Muscle layer of colon (tissue), 2 donors: ENCODE results near the gene ARRB1.

Source experiments
- H3K27ac ChIP-seq: one replicate; pipeline ENCODE4 v1.7.0; 2013; ENCODE audit warnings: low read depth, mild to moderate bottlenecking, low read length, moderate library complexity
- H3K27me3 ChIP-seq, 2 donors: one replicate each; pipeline ENCODE4 v1.7.0; 2013; ENCODE audit warnings: low read length in 2 of 2, mild to moderate bottlenecking in 2 of 2; ENCODE audit not compliant: insufficient read depth in 2 of 2, control insufficient read depth in 1 of 2
- H3K36me3 ChIP-seq: one replicate; pipeline ENCODE4 v1.7.0; 2013; ENCODE audit warnings: mild to moderate bottlenecking, low read length; ENCODE audit not compliant: insufficient read depth
- H3K4me1 ChIP-seq: one replicate; pipeline ENCODE4 v1.7.0; 2013; ENCODE audit warnings: mild to moderate bottlenecking, low read length; ENCODE audit not compliant: insufficient read depth
- H3K4me3 ChIP-seq, 2 donors: one replicate each; pipeline ENCODE4 v1.7.0; 2013; ENCODE audit warnings: low read length in 2 of 2, low read depth in 1 of 2, mild to moderate bottlenecking in 1 of 2, moderate library complexity in 1 of 2
- H3K9ac ChIP-seq: one replicate; pipeline ENCODE4 v1.7.0; 2013; ENCODE audit warnings: low read length
- H3K9me3 ChIP-seq: one replicate; pipeline ENCODE4 v1.7.0; 2013; ENCODE audit warnings: mild to moderate bottlenecking, low read length
- donor health status: abdominal sarcoma.
- donor health status: Adenocarcinoma of cecum.

ARRB1 gene

DNA sequence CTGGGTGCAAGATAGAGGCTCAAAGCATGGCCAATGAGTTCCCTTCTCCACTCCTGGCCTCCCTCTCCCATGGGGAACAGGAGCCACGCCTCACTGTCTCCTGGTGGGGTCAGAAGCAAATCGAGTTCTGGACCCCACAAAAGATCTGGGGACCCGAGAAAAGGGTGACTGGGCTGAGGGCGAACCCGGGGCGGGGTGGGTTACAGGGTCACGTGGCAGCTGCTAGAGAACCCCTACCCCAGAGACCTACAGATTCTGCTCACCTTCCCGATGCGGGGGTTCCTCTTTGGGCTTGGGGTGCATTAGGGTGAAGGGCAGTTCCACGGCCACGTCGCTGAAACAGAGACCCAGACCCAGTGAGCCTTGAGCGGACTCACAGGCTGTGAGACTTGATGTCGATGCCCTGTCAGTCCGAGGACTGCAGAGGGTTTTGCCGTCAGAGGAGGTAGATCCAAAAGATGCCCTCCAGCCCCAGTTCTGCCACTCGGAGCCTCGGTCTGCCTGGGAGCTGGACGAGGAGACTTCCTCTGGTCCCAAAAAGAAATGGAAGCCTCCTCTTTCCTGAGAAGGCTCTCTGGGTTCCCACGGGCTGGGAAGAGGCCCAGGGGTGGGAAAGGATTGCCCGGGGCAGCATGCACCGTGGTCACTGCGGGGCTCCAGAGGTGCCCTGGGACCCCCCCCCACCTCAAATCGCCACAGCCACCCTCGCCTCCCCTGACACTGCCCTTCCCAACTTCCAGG lies 82.7 kb downstream of the ARRB1 start:
- Histone ChIP-seq H3K36me3 (peaks cover 70% of the 10 kb centered on the region), H3K9me3 (no peaks in the 10 kb centered on the region), H3K4me1 (no peaks in the 10 kb centered on the region), H3K9ac (no peak overlapping the region), H3K27me3 (no peaks in the 10 kb centered on the region), H3K4me3 (no peak overlapping the region), H3K27ac (no peak overlapping the region)

DNA sequence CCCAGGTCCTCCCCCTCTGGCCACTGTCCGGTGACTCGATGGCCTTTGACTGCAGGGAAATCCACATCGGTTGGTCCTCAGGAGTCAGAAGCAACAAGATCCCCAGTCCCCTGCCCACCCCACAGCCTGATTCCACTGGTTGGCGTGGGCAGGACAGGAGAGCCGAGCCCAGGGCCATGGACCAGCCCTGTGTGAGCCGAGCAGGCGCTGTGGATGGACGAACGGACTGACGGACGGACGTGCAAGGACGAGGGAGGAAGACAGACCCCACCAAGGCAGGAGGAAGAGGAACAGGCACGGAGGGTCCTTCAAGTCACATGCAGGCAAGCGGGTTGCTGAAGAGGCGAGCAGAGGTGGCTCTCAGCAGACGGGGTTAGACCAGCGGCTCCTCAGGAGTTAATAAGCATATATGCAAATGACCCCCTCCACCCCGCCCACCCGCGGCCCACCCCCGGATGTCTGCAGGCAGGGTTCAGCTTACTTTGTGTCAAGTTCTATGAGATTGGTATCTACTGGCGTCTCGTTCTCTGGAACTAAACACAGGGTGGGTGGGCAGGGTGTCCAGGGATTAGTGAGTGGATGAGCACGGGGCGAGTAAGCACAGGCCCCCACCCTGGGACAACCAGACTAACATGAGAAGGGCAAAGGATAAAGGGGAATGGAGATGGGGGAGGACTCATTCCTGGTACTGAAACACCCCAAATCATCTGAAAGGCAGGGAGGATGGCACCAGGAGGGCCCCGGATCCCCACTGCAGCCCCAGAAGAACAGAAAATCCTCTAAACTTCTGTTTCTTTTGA lies 84.1 kb downstream of the ARRB1 start:
- Histone ChIP-seq H3K27ac (no peak overlapping the region), H3K9me3 (no peaks in the 10 kb centered on the region), H3K4me1 (no peaks in the 10 kb centered on the region), H3K4me3 (no peak overlapping the region), H3K27me3 (no peaks in the 10 kb centered on the region), H3K9ac (no peak overlapping the region), H3K36me3 (peaks cover 56% of the 10 kb centered on the region)

DNA sequence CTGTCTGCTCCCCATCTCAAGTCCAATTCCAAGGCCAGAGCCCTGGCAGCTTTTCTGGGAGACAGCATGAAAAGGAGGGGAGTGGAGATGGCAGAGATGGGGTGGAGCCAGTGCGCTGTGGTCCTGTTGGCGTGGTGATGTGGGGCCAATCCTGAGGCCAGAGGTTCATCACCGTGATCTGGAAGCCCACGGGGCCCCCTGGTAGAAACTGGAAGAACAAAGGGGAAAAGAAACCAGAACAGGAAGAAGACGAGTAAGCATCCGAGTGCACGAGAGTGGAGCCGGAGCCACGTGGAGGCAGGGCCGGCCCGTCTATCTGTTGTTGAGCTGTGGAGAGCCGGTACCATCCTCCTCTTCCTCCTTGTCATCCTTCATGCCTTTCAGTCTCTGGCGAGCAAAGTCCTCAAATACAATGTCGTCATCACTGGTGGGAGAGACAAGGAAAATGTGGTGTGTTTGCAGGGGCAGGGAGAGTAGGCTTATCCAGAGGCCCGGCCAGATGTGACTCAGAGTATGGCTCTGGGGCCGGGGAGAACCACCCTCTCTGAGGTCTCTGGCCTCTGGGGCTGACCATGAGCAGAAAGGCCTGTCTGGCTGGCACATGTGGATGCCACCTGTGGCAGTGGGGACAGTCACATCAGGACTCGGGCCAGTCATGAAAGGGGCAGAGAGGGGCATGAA lies 85.5 kb downstream of the ARRB1 start:
- H3K9me3 ChIP-seq = no peaks in the 10 kb centered on the region
- H3K27ac ChIP-seq = no peak overlapping the region
- no peaks in the 10 kb centered on the region for H3K27me3 ChIP-seq
- H3K9ac ChIP-seq = no peak overlapping the region
- H3K4me3 ChIP-seq = no peak overlapping the region
- peaks cover 42% of the 10 kb centered on the region for H3K36me3 ChIP-seq
- H3K4me1 ChIP-seq = peaks cover 1% of the 10 kb centered on the region

DNA sequence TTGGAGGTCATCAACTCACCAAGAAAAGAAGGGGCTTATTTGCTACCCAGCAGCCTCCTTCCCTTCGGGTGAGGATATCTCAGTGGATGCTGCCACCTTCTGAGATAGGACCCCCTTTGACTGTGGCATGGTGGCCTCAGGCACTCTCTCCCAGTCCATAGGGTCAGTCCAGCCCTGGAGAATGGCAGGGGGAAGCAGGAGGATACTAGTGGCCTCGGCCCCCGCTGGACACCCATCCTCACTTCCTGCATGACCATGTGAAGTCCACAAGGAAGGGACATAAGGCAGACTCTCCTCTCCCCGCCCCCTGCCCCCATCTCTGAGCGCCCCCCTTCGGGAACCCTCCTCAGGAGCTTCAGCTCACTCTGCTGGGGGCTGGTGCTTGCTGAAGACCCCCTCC lies 86.5 kb downstream of the ARRB1 start:
- no peak overlapping the region for H3K27ac ChIP-seq
- no peaks in the 10 kb centered on the region for H3K27me3 ChIP-seq
- no peak overlapping the region for H3K4me3 ChIP-seq
- peaks cover 36% of the 10 kb centered on the region for H3K36me3 ChIP-seq
- H3K9ac ChIP-seq = no peak overlapping the region
- peaks cover 9% of the 10 kb centered on the region for H3K4me1 ChIP-seq
- no peaks in the 10 kb centered on the region for H3K9me3 ChIP-seq

DNA sequence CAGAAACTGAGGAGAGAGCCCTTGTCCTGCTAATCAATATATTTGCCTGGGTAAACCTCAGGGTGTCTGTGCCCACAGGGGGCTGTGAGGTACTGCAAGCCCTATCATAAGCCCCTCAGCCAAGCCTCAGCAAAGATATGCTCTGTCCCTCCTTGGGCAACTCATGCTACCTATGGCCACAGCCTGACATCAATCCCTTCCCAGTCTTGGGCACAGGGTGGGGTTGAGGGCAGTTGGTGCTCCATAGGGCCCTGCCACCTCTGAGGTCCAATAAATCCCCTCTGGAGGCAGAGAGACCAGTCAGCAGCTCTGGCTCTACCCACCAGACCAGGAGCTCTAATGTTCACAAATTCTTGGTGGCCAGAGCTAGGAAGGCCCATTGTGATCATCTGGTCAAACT lies 87.1 kb downstream of the ARRB1 start:
- H3K9me3 ChIP-seq = no peaks in the 10 kb centered on the region
- peaks cover 31% of the 10 kb centered on the region for H3K36me3 ChIP-seq
- no peak overlapping the region for H3K27ac ChIP-seq
- H3K4me3 ChIP-seq = no peak overlapping the region
- no peak overlapping the region for H3K9ac ChIP-seq
- H3K4me1 ChIP-seq = peaks cover 9% of the 10 kb centered on the region
- H3K27me3 ChIP-seq = no peaks in the 10 kb centered on the region

DNA sequence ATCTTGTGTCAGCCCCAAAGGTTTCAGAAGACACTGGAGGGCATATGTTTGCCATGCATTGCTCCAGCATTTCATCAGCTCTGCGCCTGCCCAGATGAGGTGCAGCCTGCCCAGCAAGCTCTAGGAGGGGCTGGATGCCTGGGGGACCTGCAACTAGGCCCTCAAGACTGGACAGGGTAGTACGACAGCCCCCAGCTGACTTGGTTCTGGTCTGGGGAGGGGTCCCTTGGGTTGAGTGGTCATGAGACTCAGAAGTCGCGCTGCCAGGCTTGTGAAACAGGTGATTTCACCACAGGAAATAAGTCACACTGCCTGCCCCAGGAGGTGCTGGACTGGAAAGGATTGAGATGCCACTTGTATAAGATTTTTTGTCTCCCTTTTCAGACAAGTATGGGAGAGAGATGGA lies 87.5 kb downstream of the ARRB1 start:
- Histone ChIP-seq H3K4me3 (no peak overlapping the region), H3K36me3 (peaks cover 26% of the 10 kb centered on the region), H3K9me3 (no peaks in the 10 kb centered on the region), H3K9ac (no peak overlapping the region), H3K27ac (no peak overlapping the region), H3K27me3 (no peaks in the 10 kb centered on the region), H3K4me1 (peaks cover 9% of the 10 kb centered on the region)

DNA sequence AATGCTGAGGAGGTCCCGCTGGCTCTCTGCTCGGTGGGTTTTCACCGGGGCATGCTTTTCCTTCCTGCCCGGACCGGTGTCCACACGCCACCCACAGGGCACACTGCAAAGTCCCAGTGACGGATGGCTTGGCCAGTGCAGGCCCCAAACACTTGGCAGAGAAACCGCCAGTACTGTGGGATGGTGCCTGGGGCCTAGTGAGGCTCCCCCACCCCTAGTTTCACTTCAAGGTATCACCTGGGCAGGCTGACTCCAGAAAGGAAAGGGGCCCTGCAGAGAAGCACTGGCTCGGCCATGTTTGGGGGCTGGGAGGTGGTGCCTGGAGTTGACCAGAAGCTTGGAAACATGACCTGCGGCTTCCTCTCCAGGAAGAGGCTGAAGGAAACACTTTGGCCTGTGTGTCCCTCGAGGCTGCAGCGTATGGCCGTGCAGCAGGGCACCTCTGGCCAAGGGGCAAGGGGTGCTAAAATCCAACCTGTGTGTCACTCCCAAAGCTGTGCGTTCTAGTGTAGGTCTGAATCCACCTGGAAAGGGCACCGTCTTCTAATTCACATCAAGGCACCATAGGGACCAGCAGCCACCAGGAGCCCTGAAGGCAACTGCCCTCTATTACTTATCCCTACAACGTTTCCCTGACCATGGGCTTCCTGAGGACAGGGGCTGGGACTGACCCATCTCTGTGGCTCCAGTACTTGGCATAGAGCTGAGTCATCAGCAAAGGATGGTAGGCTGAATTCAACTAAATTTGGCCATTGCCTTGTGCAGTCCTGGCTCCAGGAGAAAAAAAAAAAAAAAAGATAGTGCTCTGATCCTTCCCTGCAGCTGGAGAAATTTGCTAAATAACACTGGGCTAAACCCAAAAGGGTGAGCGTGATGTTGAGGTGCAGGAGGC lies 88.3 kb downstream of the ARRB1 start:
- no peaks in the 10 kb centered on the region for H3K27me3 ChIP-seq
- peaks cover 9% of the 10 kb centered on the region for H3K4me1 ChIP-seq
- H3K9ac ChIP-seq = no peak overlapping the region
- no peaks in the 10 kb centered on the region for H3K9me3 ChIP-seq
- H3K4me3 ChIP-seq = no peak overlapping the region
- peaks cover 21% of the 10 kb centered on the region for H3K36me3 ChIP-seq
- no peak overlapping the region for H3K27ac ChIP-seq

DNA sequence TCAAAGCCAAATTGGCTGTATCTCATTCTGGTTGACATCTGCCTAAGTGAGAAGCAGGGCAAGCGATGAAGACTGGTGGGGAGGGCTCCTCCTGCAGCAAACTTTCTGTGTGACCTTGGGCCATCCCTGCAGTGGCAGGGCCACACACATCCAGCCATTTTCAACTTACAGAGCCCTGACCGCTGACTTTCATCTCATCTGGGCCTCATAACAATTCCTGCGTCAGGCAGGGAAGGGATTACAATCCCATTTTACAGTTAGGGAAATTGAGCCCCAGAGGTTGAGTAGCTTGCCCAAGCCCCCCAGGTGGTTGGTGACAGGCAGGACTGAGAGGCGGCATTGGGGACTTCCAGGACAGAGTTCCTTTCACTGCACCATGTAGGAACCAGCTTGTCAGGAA lies 89.0 kb downstream of the ARRB1 start:
- Histone ChIP-seq H3K27ac (no peak overlapping the region), H3K27me3 (no peaks in the 10 kb centered on the region), H3K36me3 (peaks cover 16% of the 10 kb centered on the region), H3K9me3 (no peaks in the 10 kb centered on the region), H3K4me1 (peaks cover 9% of the 10 kb centered on the region), H3K9ac (no peak overlapping the region), H3K4me3 (no peak overlapping the region)

DNA sequence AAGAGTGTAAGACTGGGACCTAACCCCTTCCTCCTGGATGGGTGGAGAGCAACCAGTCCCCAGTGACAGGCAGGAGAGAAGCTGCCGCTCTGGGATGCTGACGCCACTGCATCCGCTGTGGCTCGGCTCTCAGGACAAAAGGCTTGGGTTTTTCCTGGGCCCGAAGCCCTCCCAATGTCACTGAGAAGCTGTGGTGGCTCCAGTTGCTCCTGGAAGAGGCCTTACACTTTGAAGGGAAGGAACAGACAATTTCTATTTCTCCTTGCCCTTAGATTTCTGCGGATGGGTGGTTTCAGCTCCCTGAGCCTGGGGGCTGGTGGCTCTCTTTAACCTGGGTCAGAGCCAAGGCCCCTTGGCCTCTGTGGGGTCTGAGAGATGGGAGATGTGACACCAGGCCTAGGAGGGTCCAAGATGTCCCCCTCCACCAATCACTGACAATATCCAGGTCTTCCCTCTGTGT lies 89.5 kb downstream of the ARRB1 start:
- Histone ChIP-seq H3K27me3 (no peaks in the 10 kb centered on the region), H3K36me3 (peaks cover 13% of the 10 kb centered on the region), H3K4me1 (peaks cover 9% of the 10 kb centered on the region), H3K9ac (no peak overlapping the region), H3K9me3 (no peaks in the 10 kb centered on the region), H3K4me3 (no peak overlapping the region), H3K27ac (no peak overlapping the region)

DNA sequence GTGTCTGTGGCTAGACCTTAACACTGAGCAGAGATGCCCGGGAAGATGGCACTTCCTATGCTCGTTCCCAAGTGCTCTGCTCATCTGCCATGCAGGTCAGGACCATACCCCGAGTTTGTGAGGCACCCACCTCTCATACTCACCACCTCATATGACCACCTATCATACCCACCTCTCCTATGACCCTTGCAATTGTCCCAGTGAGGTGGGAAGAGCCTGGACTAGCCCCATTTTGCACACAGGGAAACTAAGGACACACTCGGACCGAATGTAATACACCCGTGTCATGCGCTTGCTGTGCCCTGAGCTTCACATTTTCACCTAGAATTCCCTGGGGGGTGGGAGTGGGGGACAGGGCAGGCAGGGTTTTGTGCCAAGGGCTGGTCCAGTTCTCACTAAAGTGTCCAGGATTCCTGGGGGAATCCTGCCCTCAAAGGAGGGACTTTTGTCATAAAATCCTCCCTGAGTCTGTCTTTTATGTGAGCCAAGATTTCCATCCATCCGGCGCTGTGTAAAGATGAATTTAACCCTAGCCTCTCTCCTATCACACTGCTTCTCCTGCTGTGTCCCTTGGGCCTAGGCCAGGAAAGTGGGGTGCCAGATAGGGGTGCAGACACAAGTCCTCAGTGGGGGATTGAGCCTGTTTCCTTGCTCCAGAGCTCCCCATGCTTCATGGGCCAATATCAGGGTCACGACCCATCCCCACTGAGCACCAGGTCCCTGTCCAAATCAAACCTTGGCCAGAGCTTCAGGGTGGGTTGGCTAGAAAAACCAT lies 90.9 kb downstream of the ARRB1 start:
- Histone ChIP-seq H3K9ac (no peak overlapping the region), H3K27ac (no peak overlapping the region), H3K27me3 (no peaks in the 10 kb centered on the region), H3K4me1 (peaks cover 9% of the 10 kb centered on the region), H3K9me3 (no peaks in the 10 kb centered on the region), H3K36me3 (peaks cover 3% of the 10 kb centered on the region), H3K4me3 (no peak overlapping the region)
